GM21515 (cell line): ENCODE results near the gene CHTF8.

Experiments
- ATAC-seq: cut with Tn5 transposase; IDR thresholded peaks from one replicate; pipeline ENCODE4 v1.9.1; 2021; ENCODE audit not compliant: unreplicated experiment

CHTF8 gene

DNA sequence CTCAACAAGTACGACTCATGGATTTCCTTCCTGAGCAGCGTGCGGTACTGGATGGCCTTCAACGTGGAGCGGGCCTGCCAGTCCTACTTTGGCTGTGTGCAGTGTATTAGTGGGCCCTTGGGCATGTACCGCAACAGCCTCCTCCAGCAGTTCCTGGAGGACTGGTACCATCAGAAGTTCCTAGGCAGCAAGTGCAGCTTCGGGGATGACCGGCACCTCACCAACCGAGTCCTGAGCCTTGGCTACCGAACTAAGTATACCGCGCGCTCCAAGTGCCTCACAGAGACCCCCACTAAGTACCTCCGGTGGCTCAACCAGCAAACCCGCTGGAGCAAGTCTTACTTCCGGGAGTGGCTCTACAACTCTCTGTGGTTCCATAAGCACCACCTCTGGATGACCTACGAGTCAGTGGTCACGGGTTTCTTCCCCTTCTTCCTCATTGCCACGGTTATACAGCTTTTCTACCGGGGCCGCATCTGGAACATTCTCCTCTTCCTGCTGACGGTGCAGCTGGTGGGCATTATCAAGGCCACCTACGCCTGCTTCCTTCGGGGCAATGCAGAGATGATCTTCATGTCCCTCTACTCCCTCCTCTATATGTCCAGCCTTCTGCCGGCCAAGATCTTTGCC lies 17.9 kb downstream of the CHTF8 start:
- no peak for ATAC-seq

DNA sequence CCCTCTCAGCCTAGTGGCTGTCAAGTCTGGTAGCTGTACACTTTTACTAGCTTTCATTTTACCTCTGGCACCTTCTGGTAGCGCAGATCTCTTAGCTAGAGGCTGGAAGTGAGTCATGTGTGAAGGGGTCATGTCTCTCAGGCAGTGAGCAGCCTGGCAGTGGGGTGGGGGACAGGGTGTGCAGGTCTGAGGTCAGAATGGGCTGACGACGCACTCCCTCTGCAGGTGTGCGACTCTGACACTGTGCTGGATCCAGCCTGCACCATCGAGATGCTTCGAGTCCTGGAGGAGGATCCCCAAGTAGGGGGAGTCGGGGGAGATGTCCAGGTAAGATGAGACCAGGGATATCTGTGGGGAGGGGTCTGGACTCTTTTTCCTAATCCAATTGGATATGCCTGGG lies 19.2 kb downstream of the CHTF8 start:
- no peak for ATAC-seq

DNA sequence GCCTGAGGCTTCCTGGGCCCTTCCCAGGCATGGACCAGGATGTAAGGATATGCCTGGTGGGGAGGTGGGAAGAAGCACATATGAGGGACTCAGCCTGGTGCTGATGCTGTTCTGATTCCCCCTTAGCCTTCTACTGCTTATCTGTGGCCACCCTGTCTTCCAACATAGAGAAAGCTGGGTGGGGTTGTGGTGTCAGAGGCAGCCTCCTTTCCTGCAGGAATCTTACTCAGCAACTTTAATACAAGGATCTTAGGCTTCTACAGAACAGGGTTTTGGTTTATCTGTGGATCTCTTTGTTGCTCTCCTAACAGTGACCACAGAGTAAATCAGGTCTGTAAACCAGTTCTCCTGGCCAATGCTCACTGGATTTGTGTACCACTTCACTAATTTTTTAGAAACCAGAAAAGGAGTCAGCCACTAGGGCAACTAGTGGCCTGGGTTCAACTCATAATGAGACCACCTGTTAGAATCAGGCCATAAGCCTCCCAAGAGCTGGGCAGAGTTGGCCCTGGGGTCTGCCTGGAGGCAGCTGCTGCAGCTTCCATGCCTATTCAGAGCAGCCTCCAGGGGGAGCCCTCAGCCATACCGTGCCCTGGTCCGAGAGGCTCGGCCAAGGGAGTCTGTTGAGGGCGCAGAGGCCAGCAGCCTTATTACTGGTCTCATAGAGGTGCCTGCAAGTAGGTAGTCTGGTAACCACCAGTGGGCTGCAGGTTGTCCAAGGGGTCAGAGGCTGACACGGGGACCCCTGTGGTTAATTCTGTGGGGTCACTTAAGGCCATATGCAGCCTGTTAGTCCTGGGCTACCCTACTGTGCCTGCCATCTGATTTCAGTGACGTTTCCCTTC lies 19.9 kb downstream of the CHTF8 start:
- no peak for ATAC-seq

DNA sequence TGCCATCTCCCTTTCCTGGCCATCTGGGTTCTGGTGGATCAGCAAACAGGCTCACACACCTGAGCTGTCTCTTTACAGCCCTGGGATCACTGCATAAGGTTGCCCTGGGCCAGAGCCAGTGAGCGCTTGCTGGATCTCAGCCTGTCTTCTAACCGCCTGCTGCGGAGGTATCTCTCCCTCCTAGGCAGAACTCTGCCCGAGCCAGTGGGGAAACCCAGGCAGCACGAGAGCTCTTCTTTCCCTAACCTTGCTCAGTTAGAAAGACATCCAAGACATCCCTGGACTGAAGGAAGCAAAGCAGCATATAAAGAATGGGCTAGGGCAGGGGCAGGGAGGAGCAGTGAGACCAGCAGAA lies 20.5 kb downstream of the CHTF8 start:
- no peak for ATAC-seq

DNA sequence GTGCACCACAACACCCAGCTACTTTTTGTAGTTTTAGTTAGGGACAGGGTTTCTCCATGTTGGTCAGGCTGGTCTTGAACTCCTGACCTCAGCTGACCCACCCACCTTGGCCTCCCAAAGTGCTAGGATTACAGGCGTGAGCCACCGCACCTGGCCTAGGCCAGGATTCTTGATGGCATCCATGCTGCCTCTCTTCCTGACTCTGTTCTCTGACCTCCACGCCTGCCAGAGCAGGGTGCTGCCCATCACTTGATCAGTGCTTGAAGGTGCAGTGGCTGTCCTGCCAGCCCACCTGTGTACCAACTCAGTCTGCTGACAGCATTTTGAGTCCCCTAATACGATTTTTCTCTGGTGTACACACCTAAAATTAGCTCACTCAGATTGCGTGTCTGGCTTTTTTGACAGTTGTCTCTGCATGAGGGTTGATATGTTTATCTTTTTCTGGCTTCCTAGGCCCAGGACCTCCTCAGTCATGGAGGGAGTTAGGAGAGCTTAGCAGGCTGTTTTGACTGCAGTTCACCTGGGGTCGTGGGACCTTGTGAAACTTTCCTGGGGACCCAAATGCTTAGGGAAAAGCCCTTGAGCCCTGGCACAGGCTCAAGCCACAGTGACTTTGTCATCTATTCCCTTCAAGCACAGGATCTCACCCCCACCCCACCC lies 21.0 kb downstream of the CHTF8 start:
- no peak for ATAC-seq

DNA sequence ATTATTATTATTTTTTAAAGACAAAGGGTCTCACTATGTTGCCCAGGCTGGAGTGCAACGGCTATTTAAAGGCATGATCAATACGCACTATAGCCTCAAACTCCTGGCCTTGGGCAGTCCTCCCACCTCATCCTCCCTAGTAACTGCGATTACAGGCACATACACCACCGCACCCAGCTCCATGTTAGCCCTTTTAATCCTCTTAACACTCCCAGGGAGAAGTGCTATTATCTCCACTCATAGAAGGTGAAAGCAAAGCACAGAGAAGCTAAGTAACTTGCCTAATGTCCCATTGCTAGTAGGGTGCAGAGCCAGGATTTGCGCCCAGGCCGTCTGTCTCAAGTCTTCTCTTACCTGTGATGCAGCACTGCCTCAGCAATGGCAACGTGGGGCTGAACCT lies 22.0 kb downstream of the CHTF8 start:
- ATAC-seq = no peak

DNA sequence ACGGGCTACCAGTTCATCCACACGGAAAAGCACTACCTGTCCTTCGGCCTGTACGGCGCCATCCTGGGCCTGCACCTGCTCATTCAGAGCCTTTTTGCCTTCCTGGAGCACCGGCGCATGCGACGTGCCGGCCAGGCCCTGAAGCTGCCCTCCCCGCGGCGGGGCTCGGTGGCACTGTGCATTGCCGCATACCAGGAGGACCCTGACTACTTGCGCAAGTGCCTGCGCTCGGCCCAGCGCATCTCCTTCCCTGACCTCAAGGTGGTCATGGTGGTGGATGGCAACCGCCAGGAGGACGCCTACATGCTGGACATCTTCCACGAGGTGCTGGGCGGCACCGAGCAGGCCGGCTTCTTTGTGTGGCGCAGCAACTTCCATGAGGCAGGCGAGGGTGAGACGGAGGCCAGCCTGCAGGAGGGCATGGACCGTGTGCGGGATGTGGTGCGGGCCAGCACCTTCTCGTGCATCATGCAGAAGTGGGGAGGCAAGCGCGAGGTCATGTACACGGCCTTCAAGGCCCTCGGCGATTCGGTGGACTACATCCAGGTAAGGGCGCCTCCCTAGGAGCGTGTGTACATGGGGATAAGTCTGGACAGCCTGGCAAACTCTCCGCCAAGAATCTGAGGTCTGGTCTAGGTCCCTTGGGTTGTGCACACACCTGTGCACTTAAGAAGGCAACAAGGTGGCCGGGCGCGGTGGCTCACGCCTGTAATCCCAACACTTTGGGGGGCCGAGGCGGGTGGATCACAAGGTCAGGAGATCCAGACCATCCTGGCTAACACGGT lies 22.7 kb downstream of the CHTF8 start:
- ATAC-seq = no peak

DNA sequence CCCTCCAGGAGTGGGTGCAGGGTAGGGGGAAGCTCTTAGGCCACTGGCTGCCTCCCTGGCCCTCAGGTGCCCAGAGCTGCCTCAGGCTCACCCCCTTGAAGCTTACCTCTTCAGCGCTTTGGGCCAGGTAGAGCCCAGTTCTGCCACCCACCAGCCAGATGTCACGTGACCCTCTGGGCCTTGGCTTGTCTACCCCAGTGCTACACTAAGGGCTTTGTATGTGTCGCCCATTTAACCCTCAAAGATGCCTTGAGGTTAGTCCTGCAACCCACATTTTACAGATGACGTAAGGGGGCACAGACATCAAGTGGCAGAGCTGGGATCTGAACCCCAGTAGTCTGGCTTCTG lies 23.5 kb downstream of the CHTF8 start:
- no peak for ATAC-seq

DNA sequence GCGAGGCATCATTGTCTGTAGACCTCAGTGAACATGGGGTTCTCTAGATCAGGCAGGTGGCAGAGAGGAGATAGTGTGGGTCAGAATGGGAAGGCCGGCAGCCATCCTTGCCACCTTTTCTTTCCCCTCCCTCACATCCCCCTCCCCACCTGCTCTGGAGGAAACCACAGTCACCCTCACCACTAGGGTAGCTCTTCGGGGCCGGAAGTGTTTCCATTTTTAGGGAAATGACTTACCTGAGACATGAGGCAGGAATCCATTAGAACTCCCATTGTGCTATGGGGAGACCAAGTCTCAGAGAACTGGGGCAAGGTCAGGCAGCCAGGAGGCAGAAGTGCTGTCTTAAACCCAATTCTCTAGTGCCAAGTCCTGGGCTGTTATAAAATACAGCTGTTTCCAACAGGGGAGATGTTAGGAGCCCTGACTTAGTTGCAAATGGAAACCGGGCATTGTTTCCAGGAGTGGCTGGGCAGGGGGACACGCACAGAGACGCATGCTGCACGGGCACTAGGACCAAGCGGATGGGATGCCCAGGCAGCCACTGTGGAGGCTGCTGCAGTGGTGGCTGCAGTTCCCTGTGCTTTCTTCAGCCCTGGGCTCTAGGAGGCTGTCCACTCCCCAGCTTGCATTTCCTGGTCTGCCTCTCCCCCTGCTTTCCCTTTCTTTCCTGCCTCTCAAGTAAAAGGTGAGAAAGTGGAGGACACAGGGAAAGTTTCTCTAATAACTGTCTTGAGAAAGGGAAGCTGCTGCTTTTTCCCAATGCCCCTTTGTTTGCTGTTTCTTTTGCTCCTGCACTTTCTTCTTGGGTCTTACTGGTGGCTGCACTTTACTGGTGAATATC lies 24.1 kb downstream of the CHTF8 start:
- ATAC-seq = no peak

DNA sequence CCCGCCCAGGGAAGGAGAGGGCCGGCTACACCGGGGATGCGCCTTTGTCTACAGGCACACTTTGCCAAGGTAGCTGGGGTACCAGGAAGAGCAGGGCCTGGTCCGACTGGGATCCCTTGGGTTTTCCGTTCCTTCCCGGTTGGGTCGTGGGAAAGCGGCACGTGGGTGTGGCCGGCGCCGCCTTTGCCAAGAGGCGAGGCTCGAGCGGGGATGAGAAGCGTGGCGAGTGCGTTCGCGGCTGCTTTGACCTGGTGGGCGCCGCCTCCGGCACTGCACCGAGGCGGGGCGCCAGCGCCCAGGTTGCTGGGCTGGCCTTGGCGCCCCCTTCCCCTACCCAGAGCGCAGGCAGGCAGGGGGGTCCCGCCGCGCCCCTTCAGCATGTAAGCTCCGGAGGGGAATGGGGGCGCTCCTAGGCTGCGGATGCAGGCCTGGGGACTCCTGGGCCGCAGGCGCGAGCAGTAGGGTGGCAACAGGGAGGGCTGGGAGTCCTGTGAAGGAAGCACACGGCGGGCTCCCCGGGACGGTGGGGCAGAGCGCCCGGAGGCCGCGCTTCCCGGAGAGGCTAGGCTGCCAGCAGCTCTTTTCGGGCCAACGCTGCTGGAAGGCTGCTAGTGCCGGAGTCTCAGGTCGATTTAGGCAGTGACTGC lies 24.9 kb downstream of the CHTF8 start:
- ATAC-seq = no peak

DNA sequence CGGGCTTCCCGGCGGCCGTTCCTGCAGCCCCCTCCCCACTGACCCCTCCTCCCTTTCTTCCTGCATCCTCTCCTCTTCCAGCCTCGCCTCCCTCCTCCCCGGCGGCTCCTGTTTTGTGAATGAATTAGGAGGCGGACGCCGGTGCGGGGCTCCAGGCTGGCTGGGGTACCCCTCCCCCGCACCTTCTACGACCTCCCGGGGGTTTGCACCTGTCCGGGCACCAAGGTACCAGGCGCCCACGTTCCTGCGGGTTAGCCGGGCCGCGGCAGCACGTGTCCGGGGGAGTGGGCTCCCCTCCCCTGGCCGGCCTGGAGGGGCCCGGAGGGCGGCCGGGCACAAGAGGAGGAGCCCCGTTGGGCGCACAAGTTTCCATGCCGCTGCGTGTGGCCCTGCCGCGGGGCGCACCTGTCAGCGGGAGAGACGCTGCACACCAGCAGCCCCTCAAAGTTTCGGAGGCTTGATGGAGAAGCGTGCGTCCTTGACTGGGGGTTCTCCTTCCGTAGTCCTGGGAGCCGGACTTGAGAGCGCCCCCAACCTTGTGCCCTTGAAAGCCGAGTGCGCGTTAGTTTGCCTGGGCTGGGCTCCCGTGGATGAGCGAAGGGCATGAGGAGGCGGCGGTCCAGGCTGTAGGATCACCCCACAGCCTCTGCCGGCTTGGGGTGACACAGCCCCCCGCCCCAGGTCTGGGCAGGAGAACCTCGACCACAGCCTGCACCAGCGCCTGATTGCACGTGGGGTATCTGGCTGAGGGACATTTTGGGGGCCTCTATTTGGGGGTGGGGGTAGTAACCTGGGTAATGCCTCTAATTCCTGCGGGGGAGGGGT lies 25.7 kb downstream of the CHTF8 start:
- ATAC-seq = no peak

DNA sequence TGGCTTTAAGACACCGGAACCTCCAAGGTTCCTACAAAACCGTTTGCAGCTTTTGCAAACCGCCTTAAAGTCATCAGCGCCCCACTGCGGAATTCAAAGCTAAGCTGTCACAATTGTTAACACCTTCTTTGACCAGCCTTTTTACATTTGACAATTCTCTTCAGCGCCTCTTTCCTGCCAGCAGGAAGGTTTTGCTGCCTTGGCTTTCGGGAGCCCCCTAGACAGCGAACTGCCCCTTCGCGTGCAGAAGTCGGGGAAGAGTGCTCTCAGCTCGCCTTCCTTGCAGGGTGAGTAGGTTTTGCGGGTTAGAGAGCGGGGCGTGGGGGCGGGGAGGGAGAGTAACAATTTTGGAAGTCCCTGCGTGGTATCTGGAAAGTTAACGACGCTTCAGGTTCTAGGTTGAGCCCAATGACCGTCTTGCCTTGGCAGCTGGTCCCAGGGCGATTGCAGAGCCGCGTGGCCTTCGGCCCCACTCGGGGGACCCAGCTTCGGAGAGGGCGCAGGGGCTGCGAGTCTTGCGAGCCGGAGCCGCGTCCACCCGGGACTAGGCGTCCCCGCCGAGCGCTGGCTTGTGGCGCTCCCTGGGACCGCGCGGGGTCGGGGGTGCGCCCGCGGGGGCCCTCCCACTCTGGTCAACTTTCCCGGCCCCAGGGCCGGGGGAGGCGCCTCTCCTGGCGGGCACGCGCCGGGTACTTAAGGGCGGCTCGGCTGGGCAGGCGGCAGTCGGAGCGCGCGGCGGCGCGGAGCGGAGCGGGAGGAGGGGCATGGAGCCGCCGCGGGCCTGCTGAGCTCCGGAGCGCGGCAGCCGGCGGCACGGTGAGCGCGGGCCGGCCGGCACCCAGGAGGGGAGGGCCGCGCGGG lies 26.7 kb downstream of the CHTF8 start, which contains the start of gene HAS3:
Gene HAS3, plus strand, starts transcription at position 153 of the 861 bp plus-strand sequence. CDS start 3,743 bp downstream, outside the sequence.
- ATAC-seq = no peak

DNA sequence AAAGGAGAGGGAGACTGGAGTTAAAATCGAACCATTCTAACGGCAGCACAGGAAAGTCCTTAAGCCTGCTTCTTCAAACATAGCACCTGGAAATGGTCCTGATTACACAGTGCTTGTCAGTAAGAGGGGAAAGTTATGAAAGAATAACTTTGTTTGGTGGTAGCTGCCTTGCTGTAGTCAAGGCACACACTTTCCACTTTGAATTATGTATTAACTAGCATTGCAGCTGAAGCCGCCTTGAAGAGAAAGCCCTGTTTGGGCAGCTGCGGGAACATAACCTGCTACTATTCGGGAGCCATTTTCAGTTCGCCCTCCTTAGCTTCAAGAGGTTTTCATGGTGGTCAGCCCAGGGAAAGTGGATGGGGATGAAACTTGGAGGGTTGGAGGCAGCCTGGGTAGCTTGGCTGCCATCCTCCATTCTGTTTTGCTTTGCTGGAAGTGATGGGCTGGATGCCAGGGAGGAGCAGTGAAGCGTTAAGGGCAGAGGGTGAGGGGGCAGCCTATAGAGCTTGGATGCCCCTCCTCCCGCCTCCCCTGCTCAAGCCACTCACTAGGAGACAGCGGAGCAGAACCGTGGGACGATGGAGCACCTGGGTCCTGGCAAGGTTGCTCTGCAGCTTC lies 32.2 kb downstream of the CHTF8 start:
- ATAC-seq = no peak

DNA sequence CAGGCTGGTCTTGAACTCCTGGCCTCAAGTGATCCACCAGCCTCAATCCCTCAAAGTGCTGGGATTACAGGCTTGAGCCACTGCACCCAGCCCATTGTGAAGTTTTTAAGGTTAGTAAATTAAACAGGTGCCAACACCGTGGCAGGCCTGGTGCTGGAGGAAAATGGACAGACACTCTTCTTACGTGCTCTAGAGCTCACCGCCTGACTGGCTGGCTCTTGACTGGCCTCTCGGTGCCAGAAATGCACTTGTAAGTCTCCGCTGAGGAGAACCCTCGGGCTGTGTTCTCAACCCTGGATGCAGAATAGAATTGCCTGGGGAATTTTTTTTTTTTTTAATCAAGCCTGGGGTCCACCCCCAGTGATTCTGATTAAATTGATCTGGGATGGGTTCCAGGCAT lies 37.2 kb downstream of the CHTF8 start:
- no peak for ATAC-seq

DNA sequence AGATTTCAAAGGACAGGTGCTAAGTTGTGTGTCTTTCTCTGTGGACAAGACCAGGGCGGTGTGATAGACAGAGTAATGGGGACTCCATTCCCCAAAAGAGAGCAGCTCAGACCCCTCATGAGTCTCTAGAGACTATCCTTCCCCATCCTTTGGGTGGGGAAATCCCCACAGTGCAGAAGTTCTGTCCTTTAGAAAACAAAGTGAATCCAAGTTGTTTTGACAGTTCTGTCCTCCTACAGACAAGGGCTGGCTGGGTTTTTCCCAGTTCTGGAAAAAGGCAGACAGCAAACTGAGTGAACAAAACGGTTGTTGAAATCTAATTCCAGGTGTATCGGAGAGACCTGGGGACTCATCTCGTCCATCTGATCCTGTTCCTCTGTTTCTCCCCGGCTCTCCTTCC lies 37.9 kb downstream of the CHTF8 start:
- ATAC-seq = no peak

DNA sequence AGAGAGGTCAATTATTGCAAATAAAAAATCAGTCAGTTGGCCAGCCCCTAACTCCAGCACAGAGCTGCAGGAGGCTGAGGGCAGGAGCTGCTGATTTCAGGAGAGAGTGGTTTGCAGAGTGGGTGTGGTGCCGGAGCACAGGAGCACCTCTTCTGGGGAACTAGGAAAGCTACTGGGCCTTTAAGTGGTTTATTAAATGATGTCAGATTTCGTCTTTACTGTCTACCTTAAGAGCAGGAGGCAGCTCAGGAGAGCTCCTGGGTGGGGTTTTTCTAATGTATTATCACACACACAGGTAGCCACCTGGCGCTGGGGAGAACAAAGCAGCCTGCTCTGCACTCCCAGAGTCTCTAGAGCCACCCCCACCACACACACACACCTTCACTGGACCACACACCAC lies 38.4 kb downstream of the CHTF8 start:
- ATAC-seq = no peak

DNA sequence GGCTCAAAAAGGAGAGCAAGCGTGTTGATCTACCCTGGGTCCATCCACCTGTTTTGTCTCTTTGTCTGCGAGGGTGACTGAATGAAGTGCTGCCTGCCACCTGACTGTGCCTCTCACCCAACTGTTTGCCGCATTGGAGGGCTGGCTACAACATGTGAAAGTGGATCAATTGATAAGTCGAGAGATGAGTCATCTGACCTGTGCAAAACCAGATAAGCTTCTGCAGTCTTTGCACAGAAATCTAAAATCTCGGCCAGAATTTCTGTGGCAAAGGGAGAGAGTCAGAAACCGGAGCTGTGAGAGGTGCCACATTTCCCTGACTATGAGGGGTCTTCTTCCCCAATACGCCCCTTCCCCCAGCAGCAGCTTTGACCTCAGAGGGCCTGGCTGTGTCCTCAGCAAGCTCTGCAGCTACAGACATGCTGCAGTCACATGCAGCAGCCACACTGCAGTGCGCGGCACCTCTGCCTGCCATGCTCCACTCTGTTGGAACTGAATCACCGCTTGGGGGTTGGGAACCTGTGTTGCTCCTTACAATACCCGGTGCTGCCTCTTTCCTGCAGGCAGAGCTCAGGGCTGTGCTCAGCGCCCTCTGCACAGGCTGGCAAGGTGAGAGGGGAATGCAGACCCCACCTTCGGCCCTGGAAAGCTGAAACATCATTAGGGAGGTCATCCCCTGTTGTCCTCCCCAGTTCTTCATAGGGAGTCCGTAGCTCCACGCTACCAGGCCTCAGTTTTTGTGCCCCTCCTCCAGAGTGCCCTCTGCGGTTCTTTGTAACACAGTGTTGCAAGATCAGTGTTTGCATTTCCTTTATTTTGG lies 43.1 kb downstream of the CHTF8 start:
- no peak for ATAC-seq
